Activated CD4-positive, CD25-positive, alpha-beta regulatory T cell treated with anti-CD3 and anti-CD28 coated beads, Interleukin-2, amount 50 U/mL, for 72 hours (primary cell): Measurements from ENCODE around the gene POU5F2.

Experiments
- DNase-seq: peaks from one replicate; pipeline ENCODE4 v3.0.0; 2021

POU5F2 gene

GRCh38 chr5:93715761-93716160 lies 25.6 kb downstream of the POU5F2 start:
- DNase-seq: no peak

- no peak for DNase-seq
Measured at GRCh38 chr5:93715327-93715726, 26.1 kb downstream of the POU5F2 start.

DNA sequence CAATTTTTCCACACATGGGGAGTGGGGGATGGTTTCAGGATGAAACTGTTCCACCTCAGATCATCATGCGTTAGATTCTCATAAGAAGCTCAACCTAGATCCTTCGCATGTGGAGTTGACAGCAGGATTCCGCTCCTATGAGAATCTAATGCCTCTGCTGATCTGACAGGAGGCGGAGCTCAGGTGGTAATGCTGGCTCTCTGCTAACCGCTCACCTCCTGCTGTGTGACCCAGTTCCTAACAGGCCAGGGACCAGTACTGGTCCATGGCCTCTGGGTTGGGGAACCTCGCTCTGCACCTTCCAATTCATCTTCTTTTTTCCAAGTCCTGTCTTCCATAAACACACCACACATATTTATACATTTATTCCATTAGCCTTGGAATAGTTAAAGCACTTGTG lies 33.0 kb downstream of the POU5F2 start:
- no peak for DNase-seq

DNA sequence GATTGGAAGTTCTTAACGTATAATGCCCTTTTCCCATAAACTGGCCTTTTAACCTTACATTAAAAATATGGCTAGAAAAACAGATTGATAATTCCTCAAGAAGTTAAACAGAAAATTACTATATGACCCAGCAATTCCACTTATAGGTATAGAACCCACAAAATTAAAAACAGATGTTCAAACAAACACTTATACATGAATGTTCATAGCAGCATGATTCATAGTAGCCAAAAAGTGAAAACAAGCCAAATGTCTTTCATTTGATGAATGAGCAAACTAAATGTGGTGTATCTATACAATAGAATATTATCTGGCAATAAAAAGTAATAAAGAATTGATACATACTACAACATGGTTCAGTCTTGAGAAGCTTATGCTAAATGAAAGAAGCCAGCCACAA lies 35.5 kb downstream of the POU5F2 start:
- DNase-seq: no peak

- DNase-seq: no peak
Measured at GRCh38 chr5:93704996-93705395, 36.4 kb downstream of the POU5F2 start.

GRCh38 chr5:93691997-93692396 lies 49.4 kb downstream of the POU5F2 start:
- DNase-seq: no peak
